B cell (primary cell): ENCODE measurements around the gene ERBB2. TPM values are rescaled to one million over a fixed set of nuclear protein-coding genes. Genes with fewer than 3 reads are reported as not detected.

Source experiments
- ATAC-seq: fragments of 200-7000 bp; cut with Tn5 transposase; one replicate; pipeline ENCODE4 v1.10.0; 2021; ENCODE audit warnings: low read depth, mild to moderate bottlenecking, moderate number of reproducible peaks, moderate library complexity
- CTCF ChIA-PET: fragments of 350-600 bp; sonication (Branson Sonifier 250); formaldehyde crosslinking; loops from one replicate; lab custom pipeline; 2021; ENCODE audit warnings: antibody characterized with exemption, inconsistent platforms; lab: Charles Lee
- POLR2A ChIA-PET: fragments of 350-600 bp; sonication (Branson Sonifier 250); formaldehyde crosslinking; loops from one replicate; lab custom pipeline; 2021; ENCODE audit warnings: antibody characterized with exemption; lab: Charles Lee
- DNase-seq: peaks from one replicate; pipeline ENCODE4 v3.0.0; 2013
- H2AFZ ChIP-seq: 2 replicates; pipeline ENCODE4 v1.6.1; 2012; ENCODE audit warnings: mild to moderate bottlenecking, low read depth, low read length; ENCODE audit not compliant: insufficient read depth, poor library complexity, severe bottlenecking
- H3K27ac ChIP-seq, 2 donors: 1 replicate in 1 of 2; 2 replicates in 1 of 2; pipeline ENCODE4 v1.5.1; 2012 to 2013; ENCODE audit warnings: low read length in 2 of 2, mild to moderate bottlenecking in 2 of 2, moderate library complexity in 1 of 2
- H3K27me3 ChIP-seq, 4 experiments: fragments of 200-600 bp in 1 of 4; sonication (generic) in 1 of 4; replicated peaks in 1 of 4; 1 replicate in 2 of 4; 2 replicates in 2 of 4; pipeline versions ENCODE4 v1.6.1 to v1.7.0; 2013 to 2016; ENCODE audit warnings: low read length in 3 of 4, mild to moderate bottlenecking in 2 of 4, mixed read lengths in 1 of 4, moderate library complexity in 1 of 4; ENCODE audit not compliant: insufficient read depth in 4 of 4, control insufficient read depth in 3 of 4; ENCODE audit errors: control extremely low read depth in 1 of 4
- H3K36me3 ChIP-seq, 2 experiments: replicated peaks in 1 of 2; 1 replicate in 1 of 2; 2 replicates in 1 of 2; pipeline versions ENCODE4 v1.6.1 to v1.7.1; 2013; ENCODE audit warnings: low read length in 1 of 2; ENCODE audit not compliant: insufficient read depth in 2 of 2, control insufficient read depth in 1 of 2; ENCODE audit errors: control extremely low read depth in 1 of 2, extremely low read depth in 1 of 2
- H3K4me1 ChIP-seq, 2 donors: fragments of 200-600 bp in 1 of 2; sonication (generic) in 1 of 2; 1 replicate in 1 of 2; 2 replicates in 1 of 2; pipeline versions ENCODE4 v1.5.1 to v1.6.1; 2013 to 2017; ENCODE audit warnings: low read length in 2 of 2; ENCODE audit not compliant: control insufficient read depth in 2 of 2, insufficient read depth in 2 of 2
- H3K4me2 ChIP-seq: replicated peaks from 2 replicates; pipeline ENCODE3; 2012; ENCODE audit warnings: mild to moderate bottlenecking, low read depth, low read length; ENCODE audit not compliant: poor library complexity, severe bottlenecking
- H3K4me3 ChIP-seq, 5 experiments: fragments of 200-600 bp in 1 of 5; sonication (generic) in 1 of 5; 1 replicate in 3 of 5; 2 replicates in 2 of 5; pipeline versions ENCODE4 v1.5.1 to v1.7.0; 2011 to 2016; ENCODE audit warnings: low read length in 4 of 5, mild to moderate bottlenecking in 4 of 5, low read depth in 2 of 5, control low read depth in 1 of 5, moderate library complexity in 1 of 5; ENCODE audit not compliant: insufficient read depth in 1 of 5; ENCODE audit errors: control extremely low read depth in 1 of 5, extremely low read depth in 1 of 5
- H3K79me2 ChIP-seq: fragments of 200-600 bp; sonication (generic); one replicate; pipeline ENCODE4 v1.6.0; 2016; ENCODE audit warnings: low read length; ENCODE audit not compliant: control insufficient read depth, insufficient read depth
- H3K9ac ChIP-seq: fragments of 200-600 bp; sonication (generic); 2 replicates; pipeline ENCODE4 v1.6.1; 2017; ENCODE audit warnings: mild to moderate bottlenecking, low read length, moderate library complexity
- H3K9me3 ChIP-seq, 3 donors: one replicate each; pipeline versions ENCODE4 v1.6.1 to v1.7.1; 2013; ENCODE audit warnings: low read length in 2 of 3; ENCODE audit not compliant: control insufficient read depth in 2 of 3, insufficient read depth in 1 of 3; ENCODE audit errors: control extremely low read depth in 1 of 3
- H4K20me1 ChIP-seq: 2 replicates; pipeline ENCODE4 v1.6.0; 2012; ENCODE audit warnings: mild to moderate bottlenecking, low read length; ENCODE audit not compliant: insufficient read depth, control insufficient read depth, poor library complexity, severe bottlenecking
- H3K27ac Mint-ChIP-seq: one replicate; pipeline ENCODE4 v1.8.0; 2021; ENCODE audit warnings: mixed read lengths
- H3K27me3 Mint-ChIP-seq: one replicate; pipeline ENCODE4 v1.8.0; 2021; ENCODE audit warnings: mixed read lengths
- H3K4me1 Mint-ChIP-seq: one replicate; pipeline ENCODE4 v1.8.0; 2021; ENCODE audit warnings: mixed read lengths
- H3K4me3 Mint-ChIP-seq: one replicate; pipeline ENCODE4 v1.8.0; 2021; ENCODE audit warnings: mixed read lengths
- H3K9me3 Mint-ChIP-seq: one replicate; pipeline ENCODE4 v1.8.0; 2022; ENCODE audit warnings: mixed read lengths; ENCODE audit not compliant: insufficient read depth
- EZH2 ChIP-seq: IDR thresholded peaks from 2 replicates; pipeline ENCODE4 v1.6.1; 2012; ENCODE audit warnings: borderline replicate concordance, low read depth, mild to moderate bottlenecking, moderate library complexity, low read length; ENCODE audit not compliant: insufficient read depth, poor library complexity, severe bottlenecking
- WGBS: methylation state at CpG from one replicate; pipeline ENCODE4 v1.1.5; 2013; ENCODE audit warnings: missing lambda C conversion rate; ENCODE audit not compliant: insufficient coverage; 5-methylcytosine and 5-hydroxymethylcytosine counted together
- intact Hi-C: fragments of 100-400 bp; cut with micrococcal nuclease; formaldehyde crosslinking; loops from one replicate; pipeline ENCODE4 v1.10.0; 2022
- polyA plus RNA-seq: library from polyadenylated mRNA; depleted of rRNA; stranded (reverse); fragments of >200 nt; gene quantifications from 2 replicates; pipeline ENCODE4 v1.2.3, GENCODE V29; 2012
- total RNA-seq, 2 donors: library from RNA; stranded (reverse); fragments of 120-200 nt in 1 of 2; gene quantifications; 1 replicate in 1 of 2; 2 replicates in 1 of 2; pipeline versions ENCODE4 v1.2.3 to v1.2.4, GENCODE V29; 2013 to 2022
- TF ChIP-seq, protein P1 (sequence below): fragments of 200-600 bp; IDR thresholded peaks from one replicate; pipeline ENCODE4 v1.8.0; 2022; ENCODE audit warnings: antibody characterized with exemption, mild to moderate bottlenecking

Gene ERBB2
- total and polyA plus RNA-seq, 2 donors (not counting 1 experiment from before 2014, with no cell fraction given), result 3.2 to 8.4 TPM

DNA sequence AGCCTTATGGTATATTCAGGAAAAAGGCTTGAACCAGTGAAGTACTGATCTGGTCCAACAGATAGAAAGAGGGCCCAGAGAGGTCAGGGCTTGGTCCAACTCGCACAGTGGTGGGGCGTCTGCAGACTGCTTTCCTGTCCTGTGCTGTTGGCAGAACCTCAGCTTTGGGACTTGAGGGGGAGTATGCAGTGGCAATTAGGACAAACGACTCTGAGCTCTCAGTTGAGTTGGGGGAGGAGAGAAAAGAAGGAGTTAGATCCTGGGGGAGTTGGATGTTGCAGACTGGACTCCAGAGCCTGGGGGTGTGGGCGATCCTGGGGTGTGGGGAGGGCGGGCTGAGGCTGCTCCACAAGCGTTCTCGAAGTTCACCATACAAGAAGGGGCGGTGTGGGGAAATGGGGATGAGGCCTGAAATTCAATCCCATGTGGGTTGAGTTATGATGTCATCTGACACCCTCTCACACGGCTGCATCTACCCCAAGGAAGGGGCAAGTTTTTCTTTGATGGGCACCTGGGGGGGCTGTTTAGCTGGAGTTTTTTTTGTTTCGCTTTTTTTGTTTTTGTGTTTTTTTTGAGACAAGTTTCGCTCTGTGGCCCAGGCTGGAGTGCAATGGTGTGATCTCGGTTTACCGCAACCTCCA, 52.5 kb downstream of the ERBB2 start:
- POLR2A ChIA-PET, result interaction anchor here (0.6 to 1.6 kb wide), 5 partner anchors 14 to 343 kb away, joined by 3 to 15 read pairs (median 3); partner anchors contain the start of gene MIEN1
- Histone ChIP-seq H3K27me3 (no peaks in the 10 kb centered on the region), H3K36me3 (no peaks in the 10 kb centered on the region), H3K4me2 (no peak overlapping the region), H3K4me1 (peaks cover 37 to 40% of the 10 kb centered on the region in 2 donors), H3K27ac (no peak overlapping the region), H3K9ac (no peak overlapping the region), H2AFZ (no peak overlapping the region), H3K9me3 (peaks cover 0 to 6% (median 0%) of the 10 kb centered on the region in 3 donors), H4K20me1 (no peaks in the 10 kb centered on the region), H3K79me2 (peaks cover 5% of the 10 kb centered on the region), H3K4me3 (no peak overlapping the region)
- no peak for ATAC-seq
- 90% methylated on average over 4 of the region's 13 CpGs for WGBS
- Mint-ChIP-seq H3K9me3 (no peaks in the 10 kb centered on the region), H3K4me1 (peaks cover 43% of the 10 kb centered on the region), H3K4me3 (peak overlapping the region; percentile 86), H3K27ac (peak overlapping the region; percentile 97), H3K27me3 (no peaks in the 10 kb centered on the region)
- no peak for DNase-seq
- CTCF ChIA-PET, result interaction anchor here (0.6 to 2.2 kb wide), 13 partner anchors 9 to 229 kb away, joined by 3 to 19 read pairs (median 4); partner anchors contain the start of genes IKZF3, MIEN1 and PSMD3
- TF ChIP-seq, protein P1, sequence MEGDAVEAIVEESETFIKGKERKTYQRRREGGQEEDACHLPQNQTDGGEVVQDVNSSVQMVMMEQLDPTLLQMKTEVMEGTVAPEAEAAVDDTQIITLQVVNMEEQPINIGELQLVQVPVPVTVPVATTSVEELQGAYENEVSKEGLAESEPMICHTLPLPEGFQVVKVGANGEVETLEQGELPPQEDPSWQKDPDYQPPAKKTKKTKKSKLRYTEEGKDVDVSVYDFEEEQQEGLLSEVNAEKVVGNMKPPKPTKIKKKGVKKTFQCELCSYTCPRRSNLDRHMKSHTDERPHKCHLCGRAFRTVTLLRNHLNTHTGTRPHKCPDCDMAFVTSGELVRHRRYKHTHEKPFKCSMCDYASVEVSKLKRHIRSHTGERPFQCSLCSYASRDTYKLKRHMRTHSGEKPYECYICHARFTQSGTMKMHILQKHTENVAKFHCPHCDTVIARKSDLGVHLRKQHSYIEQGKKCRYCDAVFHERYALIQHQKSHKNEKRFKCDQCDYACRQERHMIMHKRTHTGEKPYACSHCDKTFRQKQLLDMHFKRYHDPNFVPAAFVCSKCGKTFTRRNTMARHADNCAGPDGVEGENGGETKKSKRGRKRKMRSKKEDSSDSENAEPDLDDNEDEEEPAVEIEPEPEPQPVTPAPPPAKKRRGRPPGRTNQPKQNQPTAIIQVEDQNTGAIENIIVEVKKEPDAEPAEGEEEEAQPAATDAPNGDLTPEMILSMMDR, result no peak
- TF ChIP-seq EZH2, result no peak
- intact Hi-C loops, result loop anchor here (5.0 to 10.0 kb wide), 3 partner anchors 75 to 172 kb away; partner anchors contain the start of genes LRRC3C, ORMDL3 and STARD3
